HepG2 (cell line): ENCODE data around the gene PRMT7. TPM values are rescaled to one million over a fixed set of nuclear protein-coding genes. Genes with fewer than 3 reads are reported as not detected.

Experiments used
- ATAC-seq: fragments of 200-7000 bp; cut with Tn5 transposase; 3 replicates; pipeline ENCODE4 v1.9.1; 2020; ENCODE audit warnings: mild to moderate bottlenecking, moderate library complexity
- BruUV-seq: library from RNA; stranded (reverse); fragments of 400-500 nt; replicated peaks from 2 replicates; lab custom pipeline; 2021; lab: Mats Ljungman, UMichigan
- CTCF ChIA-PET: fragments of 300-600 bp; formaldehyde crosslinking; extraction: SDS; loops from one replicate; lab custom pipeline; 2021; ENCODE audit warnings: low total read pairs, inconsistent platforms, low intra/inter-chr PET ratio; lab: Yijun Ruan, JAX
- POLR2A ChIA-PET: fragments of 350-600 bp; sonication (Branson Sonifier 250); formaldehyde crosslinking; loops from one replicate; lab custom pipeline; 2020; ENCODE audit warnings: antibody characterized with exemption, inconsistent platforms; lab: Yijun Ruan, JAX
- DNase-seq: peaks from one replicate; pipeline ENCODE4 v3.0.0-alpha.2; 2015; ENCODE audit warnings: low spot score
- FAIRE-seq: peaks from 3 replicates; lab custom pipeline; 2011; peaks lifted over from hg19 to GRCh38; lab: Jason Lieb, UNC
- H2AFZ ChIP-seq: one replicate; pipeline ENCODE4 v1.6.1; 2011; ENCODE audit warnings: low read length, inconsistent platforms
- H3K27ac ChIP-seq: fragments of 300-600 bp; 3 replicates; pipeline ENCODE4 v1.8.0; 2011; ENCODE audit warnings: mixed run types, mild to moderate bottlenecking, mixed read lengths, low read length, inconsistent platforms; ENCODE audit not compliant: insufficient read depth; ENCODE audit errors: extremely low read length
- H3K27me3 ChIP-seq, 2 experiments: fragments of 200-600 bp in 1 of 2; 2 replicates in 1 of 2; 3 replicates in 1 of 2; pipeline versions ENCODE4 v1.6.0 to v1.8.0; 2011; ENCODE audit warnings: low read length in 2 of 2, mild to moderate bottlenecking in 2 of 2, moderate library complexity in 2 of 2, inconsistent platforms in 1 of 2; ENCODE audit not compliant: insufficient read depth in 2 of 2, control insufficient read depth in 1 of 2
- H3K36me3 ChIP-seq, 2 experiments: fragments of 200-600 bp in 1 of 2; replicated peaks in 1 of 2; 2 replicates in 1 of 2; 3 replicates in 1 of 2; pipeline versions ENCODE4 v1.5.1 to v1.8.0; 2011; ENCODE audit warnings: low read length in 2 of 2, inconsistent platforms in 1 of 2; ENCODE audit not compliant: insufficient read depth in 2 of 2, control insufficient read depth in 1 of 2
- H3K4me1 ChIP-seq: 2 replicates; pipeline ENCODE4 v1.5.1; 2012; ENCODE audit warnings: low read length, inconsistent platforms; ENCODE audit not compliant: insufficient read depth
- H3K4me2 ChIP-seq: 2 replicates; pipeline ENCODE4 v1.6.0; 2011; ENCODE audit warnings: low read depth, low read length, inconsistent platforms
- H3K4me3 ChIP-seq, 3 experiments: fragments of 200-600 bp in 1 of 3; sonication (generic), shearing (Covaris generic) in 1 of 3; replicated peaks in 1 of 3; 2 replicates each; pipeline ENCODE4 v1.5.1; 2011 to 2016; ENCODE audit warnings: low read length in 3 of 3, inconsistent platforms in 2 of 3, low read depth in 2 of 3, mild to moderate bottlenecking in 2 of 3, control low read depth in 1 of 3, mixed read lengths in 1 of 3; ENCODE audit not compliant: insufficient read depth in 1 of 3
- H3K79me2 ChIP-seq: one replicate; pipeline ENCODE4 v1.6.1; 2011; ENCODE audit warnings: low read length, inconsistent platforms; ENCODE audit not compliant: insufficient read depth
- H3K9ac ChIP-seq: 2 replicates; pipeline ENCODE4 v1.6.0; 2011; ENCODE audit warnings: mild to moderate bottlenecking, low read depth, low read length, inconsistent platforms; ENCODE audit not compliant: insufficient read depth
- H3K9me3 ChIP-seq: 2 replicates; pipeline ENCODE4 v1.5.1; 2012; ENCODE audit warnings: mild to moderate bottlenecking, low read length
- H4K20me1 ChIP-seq: 2 replicates; pipeline ENCODE4 v1.6.0; 2011; ENCODE audit warnings: inconsistent platforms, mild to moderate bottlenecking, low read length, moderate library complexity; ENCODE audit not compliant: insufficient read depth
- AGO1 ChIP-seq: fragments of 200-400 bp; formaldehyde crosslinking; IDR thresholded peaks from 2 replicates; pipeline ENCODE4 v1.6.1; 2017; ENCODE audit warnings: mild to moderate bottlenecking, low read depth, low read length, moderate library complexity; ENCODE audit not compliant: poor library complexity, severe bottlenecking
- AGO2 ChIP-seq: fragments of 200-400 bp; formaldehyde crosslinking; optimal IDR thresholded peaks from 2 replicates; pipeline ENCODE3; 2017; ENCODE audit warnings: mild to moderate bottlenecking, low read depth, low read length, moderate library complexity
- AKAP8 ChIP-seq: sonication (generic); formaldehyde crosslinking; IDR thresholded peaks from 2 replicates; pipeline ENCODE4 v1.5.1; 2020; ENCODE audit warnings: mild to moderate bottlenecking, missing genetic modification reagents
- HNRNPL ChIP-seq: fragments of 200-400 bp; formaldehyde crosslinking; IDR thresholded peaks from 2 replicates; pipeline ENCODE4 v1.6.1; 2017; ENCODE audit warnings: mild to moderate bottlenecking, low read depth, low read length
- IRF1 ChIP-seq: sonication (generic); formaldehyde crosslinking; IDR thresholded peaks from 2 replicates; pipeline ENCODE4 v1.4.0; 2020; ENCODE audit warnings: low read depth, mild to moderate bottlenecking, missing genetic modification reagents
- MYC ChIP-seq: sonication (generic); formaldehyde crosslinking; IDR thresholded peaks from 2 replicates; pipeline ENCODE4 v1.9.0; 2021; ENCODE audit warnings: missing genetic modification reagents, borderline replicate concordance
- NCOA1 ChIP-seq: sonication (generic); formaldehyde crosslinking; IDR thresholded peaks from 2 replicates; pipeline ENCODE4 v1.9.0; 2021; ENCODE audit warnings: missing genetic modification reagents
- RBFOX2 ChIP-seq: fragments of 200-400 bp; formaldehyde crosslinking; IDR thresholded peaks from 2 replicates; pipeline ENCODE4 v1.6.1; 2017; ENCODE audit warnings: low read depth, mild to moderate bottlenecking, low read length
- RBM22 ChIP-seq: fragments of 200-400 bp; formaldehyde crosslinking; optimal IDR thresholded peaks from 2 replicates; pipeline ENCODE3; 2017; ENCODE audit warnings: mild to moderate bottlenecking, low read length, moderate library complexity
- REXO4 ChIP-seq: sonication (generic); formaldehyde crosslinking; IDR thresholded peaks from 2 replicates; pipeline ENCODE4 v1.8.0; 2022; ENCODE audit warnings: missing genetic modification reagents, mild to moderate bottlenecking, borderline replicate concordance
- ZBTB39 ChIP-seq: sonication (generic); formaldehyde crosslinking; IDR thresholded peaks from 2 replicates; pipeline ENCODE4 v1.5.0; 2020; ENCODE audit warnings: missing genetic modification reagents
- ZNF761 ChIP-seq: sonication (generic); formaldehyde crosslinking; conservative IDR thresholded peaks from 2 replicates; pipeline ENCODE4 v1.4.0; 2020; ENCODE audit warnings: mild to moderate bottlenecking, missing genetic modification reagents
- WGBS: methylation state at CpG from one replicate; pipeline ENCODE4 v1.1.6; 2017; ENCODE audit warnings: low lambda C conversion rate; 5-methylcytosine and 5-hydroxymethylcytosine counted together
- in situ Hi-C: cut with HindIII; loops from 2 replicates; pipeline ENCODE4 v1.10.0; 2017; ENCODE audit warnings: low pct_unique_long_range_greater_than_20kb; ENCODE audit not compliant: extremely low pct_ligation_motif_present
- intact Hi-C: fragments of 100-400 bp; cut with micrococcal nuclease; formaldehyde crosslinking; loops from one replicate; pipeline ENCODE4 v1.10.0; 2022; ENCODE audit not compliant: unreplicated experiment
- polyA plus RNA-seq, 8 experiments: library from polyadenylated mRNA; depleted of rRNA in 3 of 8; stranded (reverse) in 7 of 8; unstranded in 1 of 8; fragments of >200 nt; fragmentation: Illumina TruSeq in 4 of 8; extraction: Trizol in 4 of 8; gene quantifications; 2 replicates each; pipeline versions ENCODE4 v1.2.1 to v1.2.3, GENCODE V29; 2011 to 2016; ENCODE audit warnings: low read depth in 4 of 8, missing spikeins in 1 of 8, mixed read lengths in 1 of 8; ENCODE audit not compliant: insufficient read depth in 1 of 8
- total RNA-seq, 5 experiments: library from RNA; depleted of rRNA; stranded (reverse); fragments of >200 nt; fragmentation: Illumina TruSeq; extraction: Trizol; gene quantifications; 2 replicates each; pipeline ENCODE4 v1.2.3, GENCODE V29; 2016; ENCODE audit warnings: low read depth in 1 of 5

Gene PRMT7
- total and polyA plus RNA-seq, 2 of the 13 experiments (the other 11 are each of a cell fraction or from before 2014, with no cell fraction given), result 47.5 to 55.0 TPM

- H3K9me3 ChIP-seq, result no peaks in the 10 kb centered on the region
- ATAC-seq (no peak), FAIRE-seq (no peak), DNase-seq (no peak)
- H3K79me2 ChIP-seq, result no peaks in the 10 kb centered on the region
- H3K27ac ChIP-seq, result no peak overlapping the region
- no peak overlapping the region for H2AFZ ChIP-seq
- H3K4me1 ChIP-seq, result peaks cover 15% of the 10 kb centered on the region
- no peak overlapping the region for H3K4me2 ChIP-seq
- CTCF ChIA-PET, result no interaction called here
- no peak overlapping the region for H3K9ac ChIP-seq
- H3K27me3 ChIP-seq, result no peaks in the 10 kb centered on the region
- TF ChIP-seq HNRNPL (0 out of 2 replicates have a peak, but pooled peaks have one; percentile 14), NCOA1 (CRISPR knock-in tag) (no peak), AGO2 (peak; percentile 74), ZNF761 (no peak)
- no peak overlapping the region for H3K4me3 ChIP-seq
- intact Hi-C loops (no loop called here), in situ Hi-C loops (no loop called here)
- POLR2A ChIA-PET, result no interaction called here
- TSS peak; percentile 22 for BruUV-seq
- no peaks in the 10 kb centered on the region; the same call in 1 of the 2 replicates for H4K20me1 ChIP-seq
- 98% methylated on average over 5 of the region's 13 CpGs for WGBS
- peaks cover 23 to 47% of the 10 kb centered on the region in 2 experiments; a peak in 4 of 5 replicates for H3K36me3 ChIP-seq
Observed at GRCh38 chr16:68358951-68359350, 48.1 kb downstream of the PRMT7 start.

GRCh38 chr16:68359398-68360191 lies 48.8 kb downstream of the PRMT7 start:
- POLR2A ChIA-PET, result no interaction called here

More at GRCh38 chr16:68359398-68360191, 48.8 kb downstream of the PRMT7 start:
- Histone ChIP-seq H3K4me1 (peaks cover 21% of the 10 kb centered on the region), H3K9me3 (no peaks in the 10 kb centered on the region), H3K4me2 (no peak overlapping the region), H4K20me1 (no peaks in the 10 kb centered on the region), H3K79me2 (no peaks in the 10 kb centered on the region), H3K9ac (no peak overlapping the region), H2AFZ (no peak overlapping the region), H3K36me3 (peaks cover 20 to 41% of the 10 kb centered on the region in 2 experiments; a peak in 4 of 5 replicates), H3K4me3 (no peak overlapping the region), H3K27me3 (peaks cover 0 to 6% of the 10 kb centered on the region in 2 experiments; a peak in 3 of 5 replicates), H3K27ac (no peak overlapping the region)
- 90% methylated on average over 20 of the region's 23 CpGs for WGBS
- intact Hi-C loops (no loop called here), in situ Hi-C loops (no loop called here)
- no TSS peak for BruUV-seq
- DNase-seq (no peak), FAIRE-seq (no peak), ATAC-seq (peak; percentile 3; the same call in 1 of the 3 replicates)
- CTCF ChIA-PET, result no interaction called here
- TF ChIP-seq RBFOX2, result peak; percentile 36; the same call in 1 of the 2 replicates
- TF ChIP-seq MYC, result 0 out of 2 replicates have a peak, but pooled peaks have one; percentile 33
- TF ChIP-seq AGO1, result peak; percentile 33
- peak; percentile 89 for TF ChIP-seq AGO2
- no peak for TF ChIP-seq REXO4 (CRISPR knock-in tag)
- no peak for TF ChIP-seq IRF1 (CRISPR knock-in tag)
- peak; percentile 45 for TF ChIP-seq RBM22
- no peak for TF ChIP-seq ZBTB39 (CRISPR knock-in tag)
- TF ChIP-seq AKAP8 (CRISPR knock-in tag), result 0 out of 2 replicates have a peak, but pooled peaks have one; percentile 30
